Dendritic cell treated with granulocyte-macrophage colony-stimulating factor and Interleukin-4, amounts not matched to agents 40 ng/mL and 50 ng/mL, for 4 days (primary cell): ENCODE results near the gene CNTNAP2.

Experiments used
- H3K27ac Mint-ChIP-seq: one replicate; pipeline ENCODE4 v1.8.0; 2022; ENCODE audit warnings: mild to moderate bottlenecking, mixed read lengths
- H3K27me3 Mint-ChIP-seq: one replicate; pipeline ENCODE4 v1.8.0; 2022; ENCODE audit warnings: mild to moderate bottlenecking, mixed read lengths
- H3K36me3 Mint-ChIP-seq: one replicate; pipeline ENCODE4 v1.8.0; 2022; ENCODE audit warnings: low read depth, mixed read lengths
- H3K4me1 Mint-ChIP-seq: one replicate; pipeline ENCODE4 v1.8.0; 2022; ENCODE audit warnings: low read depth, mixed read lengths
- H3K4me3 Mint-ChIP-seq: one replicate; pipeline ENCODE4 v1.8.0; 2022; ENCODE audit warnings: mild to moderate bottlenecking, moderate library complexity, mixed read lengths
- H3K9me3 Mint-ChIP-seq: one replicate; pipeline ENCODE4 v1.8.0; 2022; ENCODE audit warnings: mixed read lengths
- intact Hi-C: fragments of 100-400 bp; cut with micrococcal nuclease; formaldehyde crosslinking; loops from one replicate; pipeline ENCODE4 v1.15.0; 2022

The CNTNAP2 gene

DNA sequence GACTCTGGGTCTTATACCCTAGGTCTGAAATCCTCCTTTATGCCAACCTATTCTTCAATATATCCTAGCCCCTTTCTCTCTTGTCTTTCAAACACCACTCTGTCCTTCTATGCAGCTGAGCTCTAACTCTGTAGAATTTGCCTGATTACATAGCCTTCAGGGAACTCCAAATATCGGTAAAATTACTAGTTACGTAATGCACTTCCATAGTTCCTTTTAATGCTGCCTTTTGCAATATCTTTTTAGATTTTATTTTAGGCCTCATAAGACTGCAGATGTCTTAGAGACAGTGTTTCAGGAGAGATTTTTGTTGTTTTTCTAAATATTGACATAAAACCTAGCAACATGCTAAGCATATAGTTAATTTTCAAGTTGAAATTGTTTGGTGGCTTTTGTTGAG, 924.8 kb downstream of the CNTNAP2 start:
- no peaks in the 10 kb centered on the region for H3K36me3 Mint-ChIP-seq
- H3K4me1 Mint-ChIP-seq = no peaks in the 10 kb centered on the region
- H3K9me3 Mint-ChIP-seq = peaks cover 14% of the 10 kb centered on the region
- H3K27ac Mint-ChIP-seq = no peak overlapping the region
- intact Hi-C loops = no loop called here
- no peaks in the 10 kb centered on the region for H3K27me3 Mint-ChIP-seq
- H3K4me3 Mint-ChIP-seq = no peak overlapping the region

DNA sequence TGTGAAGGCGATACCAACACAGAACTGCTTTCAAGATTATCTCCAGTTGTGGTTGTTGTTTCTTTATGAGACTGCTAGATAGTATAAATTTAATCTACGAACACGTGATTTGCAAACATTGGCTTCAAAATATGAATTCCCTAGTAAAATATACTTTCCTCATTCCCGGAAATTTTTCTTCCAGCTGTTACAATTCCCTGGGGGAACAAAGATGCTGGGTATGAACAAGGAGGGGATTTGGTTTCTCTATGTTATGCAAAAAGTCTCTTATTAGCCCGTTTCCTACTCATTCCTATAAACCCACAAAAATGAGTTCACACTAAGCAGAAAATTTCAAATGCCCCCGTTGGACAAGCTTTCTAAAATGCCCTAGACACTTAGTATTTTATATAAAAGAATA, 928.3 kb downstream of the CNTNAP2 start:
- Mint-ChIP-seq H3K9me3 (peaks cover 22% of the 10 kb centered on the region), H3K4me3 (no peak overlapping the region), H3K36me3 (no peaks in the 10 kb centered on the region), H3K27ac (no peak overlapping the region), H3K27me3 (no peaks in the 10 kb centered on the region), H3K4me1 (no peaks in the 10 kb centered on the region)
- intact Hi-C loops = no loop called here

DNA sequence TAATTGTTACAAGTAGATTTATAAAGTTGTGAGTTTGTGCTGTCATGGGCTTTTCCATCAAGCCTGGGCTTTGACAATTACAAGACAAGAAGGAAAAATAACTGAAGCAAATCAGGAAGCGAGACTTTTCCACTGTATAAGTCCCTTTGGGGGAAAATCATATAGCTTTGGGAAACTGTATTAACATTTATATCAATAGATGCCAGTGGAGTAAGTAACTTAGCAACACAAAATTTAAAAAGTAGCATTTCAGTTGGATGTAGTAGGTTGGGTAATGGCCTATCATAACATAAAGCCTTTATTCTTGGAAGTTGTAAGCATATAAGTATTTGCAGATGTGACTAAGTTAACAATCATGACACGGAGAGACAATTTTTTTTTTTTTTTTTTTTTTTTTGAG, 931.1 kb downstream of the CNTNAP2 start:
- intact Hi-C loops = no loop called here

DNA sequence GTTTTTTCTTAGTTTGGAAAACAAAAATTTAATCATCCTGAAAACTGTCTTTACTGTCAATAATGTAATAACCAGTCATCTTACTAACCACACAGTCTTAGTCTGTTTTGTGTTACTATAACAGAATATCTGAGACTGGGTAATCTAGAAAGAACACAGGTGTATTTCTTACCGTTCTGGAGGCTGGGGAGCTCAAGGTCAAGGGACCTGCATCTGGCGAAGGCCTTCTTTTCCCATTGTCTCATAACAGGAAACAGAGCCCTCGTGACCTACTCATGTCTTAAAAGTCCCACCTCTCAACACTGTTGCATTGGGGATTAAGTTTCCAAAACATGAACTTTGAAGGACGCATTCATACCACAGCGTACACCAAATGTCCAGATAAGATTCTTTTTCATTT, 932.3 kb downstream of the CNTNAP2 start:
- Mint-ChIP-seq H3K36me3 (no peaks in the 10 kb centered on the region), H3K9me3 (peaks cover 13% of the 10 kb centered on the region), H3K4me3 (no peak overlapping the region), H3K27ac (no peak overlapping the region), H3K27me3 (no peaks in the 10 kb centered on the region), H3K4me1 (no peaks in the 10 kb centered on the region)
- intact Hi-C loops = no loop called here

More for the DNA sequence above, 931.1 kb downstream of the CNTNAP2 start:
- no peaks in the 10 kb centered on the region for H3K27me3 Mint-ChIP-seq
- H3K4me3 Mint-ChIP-seq = no peak overlapping the region
- H3K4me1 Mint-ChIP-seq = no peaks in the 10 kb centered on the region
- H3K27ac Mint-ChIP-seq = no peak overlapping the region
- peaks cover 13% of the 10 kb centered on the region for H3K9me3 Mint-ChIP-seq
- H3K36me3 Mint-ChIP-seq = no peaks in the 10 kb centered on the region

DNA sequence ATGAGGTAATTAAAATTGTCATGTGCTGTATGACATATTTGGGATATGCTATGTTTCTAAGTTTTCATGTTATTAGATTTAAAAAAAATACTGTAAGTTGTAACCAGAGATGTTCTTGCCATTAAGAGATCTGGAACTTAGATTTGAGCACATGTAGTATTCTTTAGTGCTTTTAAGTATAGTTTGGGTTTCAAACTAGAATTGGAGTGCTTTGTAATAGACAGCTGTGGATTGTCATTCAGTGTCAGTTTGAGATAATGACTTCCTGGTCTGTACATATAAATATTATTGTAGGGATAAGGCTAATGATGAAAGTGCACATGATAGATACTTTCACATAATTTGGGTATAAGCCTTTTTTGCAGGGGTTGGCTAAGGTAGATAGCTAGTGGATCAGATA, 936.2 kb downstream of the CNTNAP2 start:
- intact Hi-C loops = no loop called here
- Mint-ChIP-seq H3K4me1 (no peaks in the 10 kb centered on the region), H3K9me3 (peaks cover 5% of the 10 kb centered on the region), H3K27ac (no peak overlapping the region), H3K27me3 (no peaks in the 10 kb centered on the region), H3K4me3 (no peak overlapping the region), H3K36me3 (no peaks in the 10 kb centered on the region)

DNA sequence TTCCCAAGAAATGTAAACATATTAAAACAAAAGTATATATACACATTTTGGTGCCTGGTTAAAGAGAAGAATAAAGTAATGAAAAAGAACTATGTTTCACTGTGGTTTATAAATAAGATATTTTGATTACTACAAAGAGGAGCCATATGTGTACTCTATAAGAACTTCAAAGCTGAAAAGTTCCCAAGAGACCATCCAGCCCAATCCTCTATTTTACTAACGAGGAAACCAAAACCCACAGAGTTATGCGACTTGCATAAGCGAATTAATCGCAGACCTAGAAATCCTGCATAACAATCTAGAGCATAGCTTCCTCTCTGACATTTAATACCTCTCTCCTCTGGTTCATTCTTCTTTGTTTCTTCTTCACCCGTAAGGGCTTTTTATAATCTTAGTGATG, 937.1 kb downstream of the CNTNAP2 start:
- no peak overlapping the region for H3K27ac Mint-ChIP-seq
- no peaks in the 10 kb centered on the region for H3K4me1 Mint-ChIP-seq
- no peaks in the 10 kb centered on the region for H3K36me3 Mint-ChIP-seq

DNA sequence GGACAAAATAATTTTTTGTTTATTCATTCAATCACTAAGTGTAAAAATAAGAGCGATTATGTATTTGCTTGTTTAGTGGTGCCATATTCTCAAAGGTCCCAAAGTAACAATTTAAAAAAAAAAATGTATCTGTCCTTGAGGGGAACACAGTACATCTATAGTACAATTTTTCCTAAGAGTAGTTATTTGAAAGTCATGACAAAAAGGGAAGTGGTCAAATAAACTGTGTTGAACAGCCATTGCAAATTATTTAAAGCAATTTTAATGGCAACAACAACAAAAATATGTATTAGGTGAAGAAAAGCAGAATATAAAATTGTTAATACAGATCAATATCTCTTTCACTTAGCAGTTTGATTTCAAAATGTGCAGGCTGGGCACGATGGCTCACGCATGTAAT, 943.5 kb downstream of the CNTNAP2 start:
- H3K4me3 Mint-ChIP-seq = no peak overlapping the region
- intact Hi-C loops = no loop called here
- H3K4me1 Mint-ChIP-seq = peaks cover 5% of the 10 kb centered on the region
- H3K9me3 Mint-ChIP-seq = no peaks in the 10 kb centered on the region
- H3K36me3 Mint-ChIP-seq = no peaks in the 10 kb centered on the region
- no peak overlapping the region for H3K27ac Mint-ChIP-seq
- H3K27me3 Mint-ChIP-seq = no peaks in the 10 kb centered on the region

More for the DNA sequence above, 937.1 kb downstream of the CNTNAP2 start:
- no peak overlapping the region for H3K4me3 Mint-ChIP-seq
- H3K27me3 Mint-ChIP-seq = no peaks in the 10 kb centered on the region
- H3K9me3 Mint-ChIP-seq = no peaks in the 10 kb centered on the region
- intact Hi-C loops = no loop called here

DNA sequence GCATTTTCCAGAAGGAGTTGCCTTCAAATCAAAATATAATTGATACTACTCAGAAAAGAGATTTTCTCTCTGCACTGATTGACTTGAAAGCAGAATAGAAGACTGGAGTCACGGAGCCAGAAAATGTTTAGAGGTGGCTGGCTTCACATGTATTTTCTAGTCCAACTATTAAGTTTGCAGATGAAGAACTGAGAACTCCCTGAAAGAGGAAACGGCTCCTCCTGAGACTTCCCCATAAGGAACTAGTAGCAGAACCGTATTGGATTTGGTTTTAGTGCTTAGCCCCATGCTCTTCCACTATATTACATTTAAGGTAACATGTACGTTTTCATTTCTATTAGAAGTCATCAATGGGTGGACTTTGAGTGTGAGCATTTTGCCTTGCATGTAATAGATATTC, 946.3 kb downstream of the CNTNAP2 start:
- peaks cover 4% of the 10 kb centered on the region for H3K9me3 Mint-ChIP-seq
- no peaks in the 10 kb centered on the region for H3K27me3 Mint-ChIP-seq
- H3K4me1 Mint-ChIP-seq = peaks cover 5% of the 10 kb centered on the region
- intact Hi-C loops = no loop called here
- H3K4me3 Mint-ChIP-seq = no peak overlapping the region
- no peaks in the 10 kb centered on the region for H3K36me3 Mint-ChIP-seq
- no peak overlapping the region for H3K27ac Mint-ChIP-seq

DNA sequence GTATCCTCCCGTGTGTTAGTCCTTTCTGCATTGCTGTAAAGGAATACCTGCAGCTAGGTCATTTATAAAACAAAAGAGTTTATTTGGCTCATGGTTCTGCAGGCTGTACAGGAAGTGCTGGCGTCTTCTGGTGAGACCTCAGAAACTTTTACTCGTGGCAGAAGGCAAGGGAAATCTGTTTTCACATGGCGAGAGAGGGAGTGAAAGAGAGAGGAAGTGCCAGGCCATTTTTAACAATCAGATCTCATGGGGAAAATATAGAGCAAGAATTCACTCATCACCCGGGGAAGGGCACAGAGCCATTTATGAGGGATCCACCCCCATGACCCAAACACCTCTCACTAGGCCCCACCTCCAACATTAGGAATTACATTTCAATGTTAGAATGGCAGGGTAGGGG, 952.2 kb downstream of the CNTNAP2 start:
- Mint-ChIP-seq H3K27ac (no peak overlapping the region), H3K4me3 (no peak overlapping the region), H3K36me3 (no peaks in the 10 kb centered on the region), H3K27me3 (no peaks in the 10 kb centered on the region), H3K4me1 (no peaks in the 10 kb centered on the region), H3K9me3 (peaks cover 34% of the 10 kb centered on the region)
- intact Hi-C loops = no loop called here

DNA sequence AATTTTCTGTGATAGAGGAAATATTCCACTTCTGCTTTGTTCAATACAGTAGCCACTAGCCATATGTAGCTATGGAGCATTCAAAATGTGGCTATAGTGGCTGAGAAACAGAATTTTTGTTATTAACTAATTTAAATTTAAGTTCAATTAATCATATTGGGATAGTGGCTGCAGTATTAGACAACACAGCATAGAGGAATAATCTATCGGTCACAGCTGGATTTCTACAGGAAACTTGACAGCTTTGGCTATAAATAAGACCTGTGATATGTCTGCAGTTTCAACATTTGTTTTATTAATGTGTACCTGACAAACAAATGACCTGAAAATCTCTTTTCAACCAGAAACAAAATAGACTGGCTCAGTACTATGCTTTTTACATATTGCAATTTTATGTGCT, 953.2 kb downstream of the CNTNAP2 start:
- no peaks in the 10 kb centered on the region for H3K27me3 Mint-ChIP-seq
- intact Hi-C loops = no loop called here
- H3K4me1 Mint-ChIP-seq = no peaks in the 10 kb centered on the region
- no peak overlapping the region for H3K4me3 Mint-ChIP-seq
- peaks cover 41% of the 10 kb centered on the region for H3K9me3 Mint-ChIP-seq
- H3K27ac Mint-ChIP-seq = no peak overlapping the region
- no peaks in the 10 kb centered on the region for H3K36me3 Mint-ChIP-seq

DNA sequence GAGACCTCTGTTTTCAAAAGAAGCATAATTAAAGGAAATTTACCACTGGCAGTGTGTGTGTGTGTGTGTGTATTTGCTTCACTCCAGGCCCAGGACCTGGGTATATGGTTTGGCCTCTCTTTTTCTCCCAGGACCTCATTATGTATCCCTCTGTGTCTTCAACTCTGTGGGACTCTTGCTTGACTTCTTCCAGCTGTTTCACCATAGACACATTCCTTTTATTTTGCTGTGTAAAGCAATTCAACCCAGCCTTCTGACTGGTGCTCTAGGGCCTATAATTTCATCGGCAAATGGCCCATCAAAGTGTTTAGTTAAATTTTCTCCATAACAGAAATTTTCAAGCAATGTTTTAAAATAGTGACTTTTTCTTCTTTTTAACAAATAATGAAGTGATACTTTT, 954.3 kb downstream of the CNTNAP2 start:
- intact Hi-C loops = no loop called here
- no peaks in the 10 kb centered on the region for H3K36me3 Mint-ChIP-seq
- H3K4me3 Mint-ChIP-seq = no peak overlapping the region
- H3K27ac Mint-ChIP-seq = no peak overlapping the region
- no peaks in the 10 kb centered on the region for H3K27me3 Mint-ChIP-seq
- H3K4me1 Mint-ChIP-seq = no peaks in the 10 kb centered on the region
- peaks cover 41% of the 10 kb centered on the region for H3K9me3 Mint-ChIP-seq

DNA sequence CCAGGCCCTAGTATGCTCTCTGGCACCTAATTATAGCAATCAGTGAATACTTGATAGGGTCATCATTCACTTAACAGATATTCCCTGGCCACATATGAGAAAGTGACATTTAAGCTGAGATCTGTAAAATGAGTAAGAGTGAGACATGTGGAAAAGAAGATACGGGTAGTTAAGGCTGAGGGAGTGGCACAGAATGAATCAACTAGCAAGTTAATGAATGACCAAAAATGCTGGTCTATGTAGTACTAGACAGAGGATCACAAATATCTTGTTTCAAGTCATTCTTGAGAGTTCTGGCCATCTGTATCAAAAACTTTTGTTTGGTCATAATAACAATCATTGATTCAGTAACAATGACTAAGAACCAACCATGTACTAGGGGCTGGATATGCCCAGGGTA, 954.9 kb downstream of the CNTNAP2 start:
- no peaks in the 10 kb centered on the region for H3K4me1 Mint-ChIP-seq

DNA sequence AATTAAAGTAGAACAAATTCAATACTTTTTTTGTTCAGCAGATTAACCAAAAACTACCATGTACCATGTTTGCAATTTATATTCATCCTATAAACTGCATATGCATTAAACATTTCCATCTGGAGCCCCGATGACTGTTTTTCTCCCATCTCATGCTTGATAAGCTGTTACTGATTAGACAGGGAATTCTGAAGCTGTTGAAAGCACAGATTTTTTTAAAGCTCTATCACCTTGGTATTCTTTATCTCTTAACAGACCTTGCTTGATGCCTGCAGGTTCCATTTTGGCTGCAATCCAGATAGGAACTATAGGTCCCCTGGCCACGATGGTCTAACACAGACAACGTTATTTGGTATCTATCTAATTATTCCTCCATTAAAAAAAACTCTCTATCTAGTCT, 961.7 kb downstream of the CNTNAP2 start:
- Mint-ChIP-seq H3K36me3 (no peaks in the 10 kb centered on the region), H3K27me3 (no peaks in the 10 kb centered on the region), H3K9me3 (peaks cover 29% of the 10 kb centered on the region), H3K4me1 (no peaks in the 10 kb centered on the region), H3K4me3 (no peak overlapping the region), H3K27ac (no peak overlapping the region)
- intact Hi-C loops = no loop called here

More for the DNA sequence above, 954.9 kb downstream of the CNTNAP2 start:
- H3K36me3 Mint-ChIP-seq = no peaks in the 10 kb centered on the region
- H3K27me3 Mint-ChIP-seq = no peaks in the 10 kb centered on the region
- H3K9me3 Mint-ChIP-seq = peaks cover 41% of the 10 kb centered on the region
- no peak overlapping the region for H3K4me3 Mint-ChIP-seq
- intact Hi-C loops = no loop called here
- no peak overlapping the region for H3K27ac Mint-ChIP-seq

DNA sequence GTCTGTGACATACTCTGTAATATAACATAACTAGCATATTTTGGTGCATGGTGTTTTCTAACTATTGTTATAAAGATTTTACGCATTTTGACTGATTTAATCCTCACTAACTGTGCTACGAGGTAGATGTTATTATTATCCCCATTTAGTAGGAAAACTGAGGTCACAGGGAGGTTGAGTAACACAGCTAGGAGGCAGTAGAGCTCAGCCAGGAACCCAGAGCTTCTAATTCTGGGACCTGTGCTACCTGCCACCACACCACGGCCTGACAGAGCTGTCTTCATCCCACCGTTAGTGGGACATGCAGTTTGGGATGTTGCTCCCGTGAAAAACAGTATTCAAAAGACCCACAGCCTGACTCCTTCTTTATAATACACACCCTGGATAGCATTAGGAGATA, 962.5 kb downstream of the CNTNAP2 start:
- Mint-ChIP-seq H3K4me3 (no peak overlapping the region), H3K36me3 (no peaks in the 10 kb centered on the region), H3K27me3 (no peaks in the 10 kb centered on the region), H3K9me3 (peaks cover 22% of the 10 kb centered on the region), H3K4me1 (no peaks in the 10 kb centered on the region), H3K27ac (no peak overlapping the region)
- intact Hi-C loops = no loop called here

DNA sequence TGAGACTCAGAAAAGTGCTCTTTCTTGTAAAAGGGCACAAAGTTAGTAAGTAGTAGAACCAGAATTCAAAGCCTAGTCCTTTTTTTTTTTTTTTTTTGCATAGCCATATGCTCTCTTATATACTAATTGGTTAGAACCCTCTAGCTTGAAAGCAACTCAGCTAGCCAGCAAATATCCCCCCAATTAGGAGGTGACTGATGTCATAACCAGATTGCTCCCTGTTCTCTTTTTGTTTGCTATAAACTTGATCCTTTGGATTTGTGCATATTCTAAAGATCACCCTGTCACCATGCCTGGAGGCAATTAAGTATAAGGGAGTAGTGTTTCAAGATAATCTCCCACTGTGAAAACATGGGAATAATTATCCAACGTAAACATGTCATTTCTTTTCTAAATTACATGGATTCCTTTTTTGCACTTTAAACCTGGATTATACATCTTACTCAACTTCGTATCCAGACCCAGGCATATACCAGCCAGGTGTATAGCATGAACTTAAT, 963.4 kb downstream of the CNTNAP2 start:
- no peaks in the 10 kb centered on the region for H3K4me1 Mint-ChIP-seq
- no peak overlapping the region for H3K27ac Mint-ChIP-seq
- no peaks in the 10 kb centered on the region for H3K27me3 Mint-ChIP-seq
- peaks cover 18% of the 10 kb centered on the region for H3K9me3 Mint-ChIP-seq
- H3K4me3 Mint-ChIP-seq = no peak overlapping the region
- intact Hi-C loops = no loop called here
- no peaks in the 10 kb centered on the region for H3K36me3 Mint-ChIP-seq
